ENCODE results near the gene COL17A1. TPM values are rescaled to one million over a fixed set of nuclear protein-coding genes. Genes with fewer than 3 reads are reported as not detected.
A peak's percentile ranks its signal among the peaks of the same experiment; 100 is the strongest.

The COL17A1 gene
- total RNA-seq, 1 donor from 2014 or later: not detected

DNA sequence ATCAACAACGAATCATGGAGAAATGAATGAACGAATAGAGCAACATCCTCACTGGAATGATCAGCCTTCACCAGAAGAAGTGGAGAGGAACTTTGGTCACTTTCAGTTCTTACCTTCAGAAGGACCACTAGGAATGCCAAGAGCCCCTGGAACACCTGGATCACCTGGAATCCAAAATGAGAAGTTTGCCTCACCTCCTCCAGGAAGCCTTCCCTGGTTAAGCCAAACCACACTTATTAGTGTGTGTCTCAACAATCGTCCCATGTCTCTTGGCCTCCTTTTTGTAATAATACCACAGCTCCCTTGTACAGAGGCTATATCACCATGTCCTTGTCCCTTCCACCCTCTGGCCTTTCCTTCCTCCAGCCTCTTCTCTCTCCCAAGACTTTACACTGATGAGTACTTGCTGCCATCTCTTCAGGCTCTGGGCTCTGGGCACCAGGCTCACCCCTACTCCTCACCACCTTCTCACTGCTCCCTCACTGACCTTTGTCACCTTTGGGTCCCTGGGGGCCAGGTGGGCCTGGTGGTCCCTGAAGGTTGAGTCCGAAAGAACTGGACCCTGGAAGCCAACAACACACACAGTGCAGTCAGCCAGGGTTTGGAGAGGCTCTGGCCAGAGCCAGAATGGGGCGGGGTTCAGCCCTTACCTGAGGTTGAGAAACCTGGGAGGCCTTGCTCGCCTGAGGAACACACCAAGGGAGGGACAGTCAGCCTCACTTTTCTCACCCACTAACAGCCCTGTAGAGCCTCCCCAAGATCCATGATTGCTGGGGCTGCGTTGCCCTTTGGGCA, 46.5 kb downstream of the COL17A1 start:
- H3K27ac Mint-ChIP-seq: no peak overlapping the region
- DNase-seq: no peak

DNA sequence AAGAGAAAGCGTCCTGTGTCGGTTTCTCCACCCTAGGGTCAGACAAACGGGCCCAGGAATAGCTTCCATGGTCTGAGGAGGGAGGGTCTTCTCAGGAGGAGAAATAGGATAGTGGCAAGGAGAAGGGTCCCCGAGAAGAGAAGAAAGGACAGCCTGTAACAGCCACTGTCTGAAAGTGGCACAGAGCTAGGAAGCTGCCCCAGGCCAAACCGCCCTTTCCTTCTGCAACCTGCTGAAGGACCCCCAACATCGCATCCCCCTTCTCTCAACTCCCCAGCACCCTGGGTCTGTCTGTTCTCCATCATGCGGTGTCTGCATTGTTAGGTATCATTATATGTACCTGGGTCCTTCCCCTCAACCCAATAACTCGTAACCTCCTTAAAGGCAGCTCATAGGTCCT, 47.1 kb downstream of the COL17A1 start:
- intact Hi-C loops (cut with micrococcal nuclease): no loop called here
- Mint-ChIP-seq H3K9me3 (no peaks in the 10 kb centered on the region), H3K4me3 (no peak overlapping the region), H3K36me3 (ENCODE audit: low read depth) (no peaks in the 10 kb centered on the region), H3K27me3 (no peaks in the 10 kb centered on the region), H3K27ac (no peak overlapping the region), H3K4me1 (no peaks in the 10 kb centered on the region)
- DNase-seq: no peak

More for the DNA sequence above, 46.5 kb downstream of the COL17A1 start:
- Mint-ChIP-seq H3K4me1 (no peaks in the 10 kb centered on the region), H3K9me3 (no peaks in the 10 kb centered on the region), H3K36me3 (ENCODE audit: low read depth) (no peaks in the 10 kb centered on the region), H3K27me3 (no peaks in the 10 kb centered on the region), H3K4me3 (no peak overlapping the region)
- intact Hi-C loops (cut with micrococcal nuclease): no loop called here

GRCh38 chr10:104037261-104037951, 48.3 kb downstream of the COL17A1 start:
- intact Hi-C loops (cut with micrococcal nuclease): no loop called here
- DNase-seq: no peak
- Mint-ChIP-seq H3K9me3 (no peaks in the 10 kb centered on the region), H3K36me3 (ENCODE audit: low read depth) (no peaks in the 10 kb centered on the region), H3K27me3 (no peaks in the 10 kb centered on the region), H3K4me3 (no peak overlapping the region), H3K27ac (no peak overlapping the region), H3K4me1 (no peaks in the 10 kb centered on the region)

DNA sequence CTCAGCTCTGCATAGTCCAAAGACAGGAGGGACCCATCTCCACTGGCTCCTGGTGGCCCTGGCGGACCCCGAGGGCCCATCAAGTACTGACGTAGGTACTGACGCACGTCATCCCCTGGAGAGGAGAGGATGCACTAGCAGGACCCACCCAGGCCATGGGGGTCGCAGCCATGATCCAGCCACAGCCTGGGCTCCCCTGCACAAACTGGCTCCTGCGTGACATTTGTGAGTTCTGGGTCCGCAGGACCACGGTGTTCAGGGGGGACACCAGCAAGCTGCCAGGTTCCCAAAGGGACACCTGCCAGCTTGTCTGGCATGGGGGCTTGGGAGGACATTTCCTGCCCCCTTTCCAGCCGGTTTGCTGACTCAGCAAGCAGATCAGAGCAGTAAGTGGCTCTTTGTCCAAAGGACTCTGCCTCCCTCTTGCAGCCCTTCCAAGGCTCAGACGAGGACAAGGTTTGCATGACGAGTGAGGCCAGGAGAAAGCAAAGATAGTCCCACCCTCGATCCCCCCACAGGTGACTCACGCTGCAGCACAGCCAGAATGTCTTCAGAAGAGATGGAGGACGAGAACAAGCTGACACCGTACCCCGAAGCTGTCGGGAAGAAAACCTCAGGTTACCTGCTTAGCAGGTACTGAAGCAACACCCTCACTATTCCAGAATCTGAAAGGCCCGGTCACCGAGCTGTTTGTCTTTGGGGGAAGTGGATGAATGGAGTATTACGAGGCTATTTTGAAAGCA, 49.0 kb downstream of the COL17A1 start:
- intact Hi-C loops (cut with micrococcal nuclease): no loop called here
- Mint-ChIP-seq H3K4me3 (no peak overlapping the region), H3K36me3 (ENCODE audit: low read depth) (no peaks in the 10 kb centered on the region), H3K27ac (no peak overlapping the region), H3K9me3 (no peaks in the 10 kb centered on the region), H3K4me1 (no peaks in the 10 kb centered on the region), H3K27me3 (no peaks in the 10 kb centered on the region)
- DNase-seq: no peak

GRCh38 chr10:104036069-104036384, 49.7 kb downstream of the COL17A1 start:
- H3K4me1 Mint-ChIP-seq: no peaks in the 10 kb centered on the region
- H3K9me3 Mint-ChIP-seq: no peaks in the 10 kb centered on the region
- no peaks in the 10 kb centered on the region for H3K27me3 Mint-ChIP-seq
- DNase-seq: no peak
- intact Hi-C loops (cut with micrococcal nuclease): no loop called here
- H3K27ac Mint-ChIP-seq: no peak overlapping the region
- no peak overlapping the region for H3K4me3 Mint-ChIP-seq
- H3K36me3 Mint-ChIP-seq (ENCODE audit: low read depth): peaks cover 3% of the 10 kb centered on the region

- DNase-seq: no peak
- intact Hi-C loops (cut with micrococcal nuclease): no loop called here
- Mint-ChIP-seq H3K4me3 (no peak overlapping the region), H3K9me3 (no peaks in the 10 kb centered on the region), H3K27ac (no peak overlapping the region), H3K27me3 (no peaks in the 10 kb centered on the region), H3K36me3 (ENCODE audit: low read depth) (peaks cover 4% of the 10 kb centered on the region), H3K4me1 (no peaks in the 10 kb centered on the region)
Measured at GRCh38 chr10:104035194-104036068, 50.2 kb downstream of the COL17A1 start.

- Mint-ChIP-seq H3K4me3 (no peak overlapping the region), H3K9me3 (no peaks in the 10 kb centered on the region), H3K27me3 (no peaks in the 10 kb centered on the region), H3K36me3 (ENCODE audit: low read depth) (peaks cover 4% of the 10 kb centered on the region), H3K27ac (no peak overlapping the region), H3K4me1 (no peaks in the 10 kb centered on the region)
- intact Hi-C loops (cut with micrococcal nuclease): no loop called here
- no peak for DNase-seq
Measured at GRCh38 chr10:104034401-104035193, 51.1 kb downstream of the COL17A1 start.

GRCh38 chr10:104033966-104034365, 51.7 kb downstream of the COL17A1 start:
- H3K9me3 Mint-ChIP-seq: no peaks in the 10 kb centered on the region
- peaks cover 7% of the 10 kb centered on the region for H3K36me3 Mint-ChIP-seq (ENCODE audit: low read depth)
- no peak overlapping the region for H3K4me3 Mint-ChIP-seq
- no peak overlapping the region for H3K27ac Mint-ChIP-seq
- intact Hi-C loops (cut with micrococcal nuclease): no loop called here
- no peaks in the 10 kb centered on the region for H3K4me1 Mint-ChIP-seq
- H3K27me3 Mint-ChIP-seq: no peaks in the 10 kb centered on the region
- peak; percentile 53 for DNase-seq

DNA sequence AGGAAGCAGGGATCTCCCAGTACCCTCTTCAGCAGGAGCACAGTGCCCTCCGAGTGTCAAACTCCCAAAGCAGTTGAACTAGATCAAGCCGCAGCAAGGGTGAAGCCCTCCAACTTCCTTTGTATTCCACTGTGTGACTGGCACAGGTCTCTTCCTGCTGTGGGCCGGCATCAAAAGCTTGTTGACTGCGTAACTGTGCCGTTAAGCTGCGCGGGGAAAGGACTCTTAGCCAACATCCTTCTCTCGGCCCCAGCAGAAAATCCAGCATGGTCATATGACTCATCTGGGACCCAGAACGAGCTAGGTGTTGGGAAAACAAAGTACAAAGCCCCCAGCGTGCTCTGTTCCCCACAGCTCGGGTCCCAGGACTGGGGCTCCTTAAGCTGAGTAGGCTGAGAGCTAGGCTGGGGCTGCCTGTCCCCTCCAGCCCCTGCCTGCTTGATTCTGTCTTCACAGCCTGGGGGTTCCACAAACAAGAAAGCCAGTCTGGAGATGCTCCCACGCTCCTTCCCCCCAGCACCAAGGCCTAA, 52.2 kb downstream of the COL17A1 start:
- Mint-ChIP-seq H3K27me3 (no peaks in the 10 kb centered on the region), H3K4me3 (no peak overlapping the region), H3K9me3 (no peaks in the 10 kb centered on the region), H3K4me1 (no peaks in the 10 kb centered on the region), H3K36me3 (ENCODE audit: low read depth) (peaks cover 7% of the 10 kb centered on the region), H3K27ac (no peak overlapping the region)
- intact Hi-C loops (cut with micrococcal nuclease): no loop called here
- DNase-seq: peak; percentile 51

GRCh38 chr10:104032144-104032775, 53.4 kb downstream of the COL17A1 start:
- H3K27me3 Mint-ChIP-seq: no peaks in the 10 kb centered on the region

GRCh38 chr10:104031631-104032030, 54.0 kb downstream of the COL17A1 start:
- DNase-seq: peak; percentile 45
- no peak overlapping the region for H3K4me3 Mint-ChIP-seq
- peaks cover 14% of the 10 kb centered on the region for H3K36me3 Mint-ChIP-seq (ENCODE audit: low read depth)
- no peaks in the 10 kb centered on the region for H3K27me3 Mint-ChIP-seq
- H3K27ac Mint-ChIP-seq: no peak overlapping the region
- H3K4me1 Mint-ChIP-seq: peaks cover 2% of the 10 kb centered on the region
- intact Hi-C loops (cut with micrococcal nuclease): no loop called here
- H3K9me3 Mint-ChIP-seq: no peaks in the 10 kb centered on the region

More at GRCh38 chr10:104032144-104032775, 53.4 kb downstream of the COL17A1 start:
- H3K36me3 Mint-ChIP-seq (ENCODE audit: low read depth): peaks cover 14% of the 10 kb centered on the region
- intact Hi-C loops (cut with micrococcal nuclease): no loop called here
- H3K9me3 Mint-ChIP-seq: no peaks in the 10 kb centered on the region
- H3K4me3 Mint-ChIP-seq: no peak overlapping the region
- DNase-seq: peak; percentile 48
- no peak overlapping the region for H3K27ac Mint-ChIP-seq
- H3K4me1 Mint-ChIP-seq: peaks cover 2% of the 10 kb centered on the region

- intact Hi-C loops (cut with micrococcal nuclease): no loop called here
- H3K9me3 Mint-ChIP-seq: no peaks in the 10 kb centered on the region
- no peak overlapping the region for H3K27ac Mint-ChIP-seq
- DNase-seq: peak; percentile 22
- no peak overlapping the region for H3K4me3 Mint-ChIP-seq
- no peaks in the 10 kb centered on the region for H3K27me3 Mint-ChIP-seq
- peaks cover 2% of the 10 kb centered on the region for H3K4me1 Mint-ChIP-seq
- H3K36me3 Mint-ChIP-seq (ENCODE audit: low read depth): peaks cover 25% of the 10 kb centered on the region
Measured at GRCh38 chr10:104029521-104029860, 56.2 kb downstream of the COL17A1 start.
